Measurements from ENCODE around the gene PLIN4.

Gene PLIN4

GRCh38 chr19:4452230-4452990, 65.9 kb downstream of the PLIN4 start:
- DNase-seq = no peak

All from activated CD4-positive, CD25-positive, alpha-beta regulatory T cell (primary cell).